Fibroblast of the aortic adventitia (primary cell): Measurements from ENCODE around the gene FOXM1. TPM values are rescaled to one million over a fixed set of nuclear protein-coding genes. Genes with fewer than 3 reads are reported as not detected.

Source experiments
- DNase-seq: peaks from one replicate; pipeline ENCODE4 v3.0.0-alpha.2; 2010; ENCODE audit warnings: low read depth
- H3K4me3 ChIP-seq: 2 replicates; pipeline ENCODE4 v1.5.1; 2011; ENCODE audit warnings: low read depth, mild to moderate bottlenecking, control low read depth, low read length, moderate library complexity
- CTCF ChIP-seq: IDR thresholded peaks from 2 replicates; pipeline ENCODE4 v1.5.1; 2011; ENCODE audit warnings: mild to moderate bottlenecking, low read length, control low read depth, inconsistent platforms; ENCODE audit not compliant: insufficient read depth
- total RNA-seq: library from RNA; depleted of rRNA; stranded (reverse); fragments of >200 nt; gene quantifications from 2 replicates; pipeline ENCODE4 v1.2.3, GENCODE V29; 2012; ENCODE audit warnings: low replicate concordance

FOXM1 gene
- total RNA-seq, 1 donor: 19.3 TPM

- no peak overlapping the region for H3K4me3 ChIP-seq
- DNase-seq: no peak
- no peak for TF ChIP-seq CTCF
These were observed 53.5 kb downstream of the FOXM1 start for GRCh38 chr12:2823483-2823882.

GRCh38 chr12:2820432-2820831 lies 56.5 kb downstream of the FOXM1 start:
- H3K4me3 ChIP-seq: no peak overlapping the region
- no peak for TF ChIP-seq CTCF
- no peak for DNase-seq

GRCh38 chr12:2819810-2820209 lies 57.2 kb downstream of the FOXM1 start:
- no peak for DNase-seq
- TF ChIP-seq CTCF: no peak
- no peak overlapping the region for H3K4me3 ChIP-seq

GRCh38 chr12:2813214-2814185 lies 63.5 kb downstream of the FOXM1 start:
- H3K4me3 ChIP-seq: peak overlapping the region; percentile 96
- peak; percentile 85 for TF ChIP-seq CTCF
- peak; percentile 76 for DNase-seq

GRCh38 chr12:2812290-2813213 lies 64.4 kb downstream of the FOXM1 start, which contains the start of gene ITFG2:
ITFG2 (plus strand) TSS chr12:2812668; CDS start chr12:2812761, 93 bp downstream.
- H3K4me3 ChIP-seq: peak within 1 kb of the TSS; percentile 96
- no peak for TF ChIP-seq CTCF
- DNase-seq: peak; percentile 98

- H3K4me3 ChIP-seq: peak overlapping the region; percentile 96
- DNase-seq: no peak
- no peak for TF ChIP-seq CTCF
These were observed 65.2 kb downstream of the FOXM1 start for GRCh38 chr12:2811801-2812200.

Other genes starting within 250 kb of the FOXM1 start
- gene FKBP4, start 82.2 kb downstream of the FOXM1 start, total RNA-seq: 20.9 and 65.5 TPM in 2 replicates
- gene ITFG2, start 64.5 kb downstream of the FOXM1 start, total RNA-seq: 19.1 and 32.6 TPM in 2 replicates
- not detected in 2 replicates for gene NRIP2, start 42.1 kb downstream of the FOXM1 start, total RNA-seq
- gene TEX52, start 20.1 kb downstream of the FOXM1 start, total RNA-seq: not detected in 2 replicates
- gene RHNO1, start within 50 bp of the FOXM1 start, total RNA-seq: 6.4 and 41.4 TPM in 2 replicates
- gene TULP3, start 13.7 kb upstream of the FOXM1 start, total RNA-seq: 33.3 and 56.6 TPM in 2 replicates
- gene TEAD4, start 82.2 kb upstream of the FOXM1 start, total RNA-seq: 14.6 and 18.9 TPM in 2 replicates
- 8.1 and 19.4 TPM in 2 replicates for gene TSPAN9, start 200.2 kb upstream of the FOXM1 start, total RNA-seq